ENCODE measurements around the gene DPP6.

The DPP6 gene

DNA sequence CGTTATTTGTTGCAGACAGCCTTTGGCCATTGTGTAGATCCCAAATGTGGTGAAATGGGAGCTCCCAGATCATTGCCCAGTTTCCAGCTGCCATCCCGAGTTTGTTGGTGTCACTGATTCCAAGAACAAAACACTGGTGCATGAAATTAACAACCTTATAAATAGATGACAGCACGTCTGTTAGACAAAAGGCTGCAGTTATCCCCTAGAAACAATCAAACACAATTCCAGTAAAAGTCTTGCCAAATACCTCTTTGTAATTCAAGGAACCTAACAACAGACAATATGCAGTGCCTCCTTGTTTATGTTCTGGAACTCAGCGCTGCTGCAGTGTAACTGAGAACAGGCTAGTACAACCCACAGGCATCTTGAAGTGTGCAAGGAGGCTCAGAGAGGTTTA is 546.2 kb downstream of the DPP6 start:
- peak; percentile 1 for DNase-seq (ENCODE audit: low spot score)

DNA sequence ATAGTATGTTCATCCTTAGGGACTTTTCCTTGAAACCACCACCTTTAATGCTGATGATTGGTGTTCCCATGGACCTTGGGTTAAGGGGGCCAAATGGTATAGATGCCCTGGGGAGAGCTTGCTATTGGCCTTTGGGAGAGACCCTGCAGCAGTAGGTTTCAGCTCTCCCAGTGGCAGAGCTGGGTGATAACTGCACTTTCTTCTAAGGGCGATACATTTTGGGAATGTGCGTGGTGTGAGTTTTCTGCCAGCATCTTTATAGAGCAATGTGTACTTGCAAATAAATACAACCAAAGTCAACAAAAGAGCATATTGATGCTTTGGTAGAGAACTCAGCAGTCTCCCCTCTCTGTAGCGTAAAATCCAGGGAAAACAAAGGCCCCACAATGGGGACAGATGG is 546.7 kb downstream of the DPP6 start:
- DNase-seq (ENCODE audit: low spot score) = peak; percentile 0

DNA sequence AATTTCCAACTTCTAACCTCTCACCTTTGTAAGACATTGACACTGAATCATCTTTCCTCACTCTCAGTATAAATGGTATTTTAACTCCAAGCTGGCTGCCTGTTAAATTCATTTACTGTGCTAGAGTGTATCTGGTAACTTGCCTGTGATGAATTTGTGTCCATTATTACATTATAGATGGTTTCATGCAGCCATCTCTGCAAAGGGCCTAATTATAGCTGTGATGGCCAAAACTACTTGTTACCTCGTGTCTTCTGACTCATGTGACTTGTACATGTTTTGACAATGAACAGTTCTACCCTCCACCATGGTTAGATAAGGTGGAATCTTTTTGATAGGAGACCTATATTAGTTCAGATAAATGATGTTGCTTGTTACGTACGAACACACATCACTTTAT is 558.7 kb downstream of the DPP6 start:
- no peak for DNase-seq (ENCODE audit: low spot score)

DNA sequence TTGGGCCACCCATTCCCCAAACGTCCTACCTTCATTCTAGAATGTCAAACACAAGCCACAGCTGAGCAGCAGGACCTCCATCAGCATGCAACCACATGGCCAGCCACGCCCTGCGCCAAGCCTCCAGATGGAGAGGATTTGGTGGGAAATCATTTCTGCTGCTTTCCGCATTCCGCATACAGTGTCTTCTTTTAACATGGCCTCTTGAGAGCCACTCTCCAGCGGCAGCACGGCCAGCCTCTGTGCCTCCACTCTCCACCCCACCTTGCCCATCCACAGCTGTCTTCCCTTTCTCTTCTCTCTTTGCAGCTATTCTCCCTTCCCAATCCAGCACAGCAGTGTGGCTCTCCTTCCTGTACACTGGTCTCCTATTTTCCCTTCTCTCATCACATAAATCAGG is 561.6 kb downstream of the DPP6 start:
- DNase-seq (ENCODE audit: low spot score) = no peak

DNA sequence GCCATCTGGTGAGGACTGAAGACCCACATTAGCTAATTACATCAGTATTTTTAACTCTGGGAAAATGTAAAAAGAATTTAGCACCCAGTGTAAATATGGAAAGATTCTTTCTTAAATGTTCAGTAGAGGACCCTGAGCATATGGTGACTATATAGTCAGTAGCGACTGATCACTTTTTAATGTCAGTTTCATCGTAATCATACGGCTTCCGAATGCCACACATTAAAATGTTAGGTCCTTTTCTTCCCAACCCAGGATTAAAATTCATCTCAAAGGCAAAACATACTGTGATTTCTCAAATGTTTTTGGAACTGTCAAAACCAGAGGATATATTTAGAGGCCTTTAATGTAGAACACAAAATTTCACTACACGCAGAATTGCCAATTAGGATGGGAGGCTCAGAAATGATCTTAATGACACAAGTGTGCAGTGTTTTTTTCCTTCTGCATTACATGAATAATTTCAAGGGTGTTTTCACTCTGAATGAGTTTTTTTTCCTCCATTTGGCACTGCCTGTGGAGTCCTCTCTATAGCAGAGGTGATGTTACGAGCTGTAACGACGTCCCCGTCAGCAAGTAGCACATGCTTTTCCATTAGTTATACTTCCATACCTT is 568.0 kb downstream of the DPP6 start:
- DNase-seq (ENCODE audit: low spot score) = peak; percentile 0

DNA sequence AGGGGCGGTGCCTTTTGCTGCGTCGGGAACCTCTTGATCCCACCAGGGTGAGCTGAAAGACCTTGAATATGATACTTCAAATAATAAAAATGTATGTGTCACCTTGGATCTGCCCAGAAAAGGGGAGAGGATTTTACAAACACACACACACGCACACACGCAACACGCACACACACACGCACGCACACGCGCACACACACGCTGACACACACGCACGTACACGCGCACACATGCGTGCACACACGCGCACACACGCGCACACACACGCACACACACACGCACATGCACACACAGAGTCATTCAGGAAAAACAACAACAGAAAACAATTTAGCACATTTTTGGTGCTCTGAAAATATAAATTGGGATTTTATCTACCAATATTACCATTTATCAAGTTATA is 571.2 kb downstream of the DPP6 start:
- DNase-seq (ENCODE audit: low spot score) = no peak

DNA sequence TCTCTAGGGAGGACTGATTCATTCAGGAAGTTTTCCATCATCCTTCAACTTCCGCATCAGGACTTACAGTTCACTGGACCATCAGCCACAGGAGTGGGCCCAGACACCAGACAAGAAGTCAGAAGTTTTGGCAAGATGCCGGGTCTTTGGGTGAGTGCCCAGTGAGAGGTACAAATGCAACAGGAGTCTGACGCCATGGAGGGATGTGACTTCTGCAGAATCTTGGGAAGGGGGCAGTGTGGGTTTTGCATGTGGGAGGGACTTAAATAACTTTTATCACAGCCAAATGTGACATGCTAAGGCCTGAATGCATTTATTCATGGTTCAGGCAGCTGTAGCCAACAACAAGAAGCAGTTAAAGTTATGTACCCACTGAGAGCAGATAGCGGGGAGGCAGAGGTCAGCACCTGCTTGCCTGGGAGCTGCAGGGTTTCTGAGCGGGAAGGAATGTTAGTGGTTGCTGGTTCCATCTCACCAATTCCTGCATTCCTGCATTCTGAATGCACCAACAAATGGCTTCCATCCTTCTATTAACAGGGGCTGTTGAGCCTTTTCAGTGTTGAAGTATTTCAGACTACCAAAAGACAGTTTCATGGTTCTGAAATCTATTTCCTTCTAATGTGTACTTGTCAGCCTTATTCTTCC is 575.6 kb downstream of the DPP6 start:
- no peak for DNase-seq (ENCODE audit: low spot score)

DNA sequence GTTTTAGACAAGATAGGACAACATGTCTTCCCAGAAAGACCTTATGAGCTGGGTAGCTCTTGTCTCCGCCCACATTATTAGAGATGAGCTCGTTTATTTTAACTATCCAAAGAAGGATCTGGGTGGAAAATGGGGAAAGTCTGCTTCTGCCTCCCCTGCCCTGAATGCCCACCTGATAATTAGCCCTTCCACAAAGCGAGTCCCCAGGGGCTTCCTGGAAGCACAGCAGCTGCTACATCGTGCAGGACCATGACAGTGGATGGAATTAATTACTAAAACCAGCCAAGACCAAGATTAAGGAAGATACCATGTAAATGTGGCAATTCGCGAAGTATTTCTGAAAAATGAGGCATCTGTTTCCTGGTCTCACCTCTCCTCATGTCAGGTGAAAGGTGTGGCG is 576.4 kb downstream of the DPP6 start:
- no peak for DNase-seq (ENCODE audit: low spot score)

DNA sequence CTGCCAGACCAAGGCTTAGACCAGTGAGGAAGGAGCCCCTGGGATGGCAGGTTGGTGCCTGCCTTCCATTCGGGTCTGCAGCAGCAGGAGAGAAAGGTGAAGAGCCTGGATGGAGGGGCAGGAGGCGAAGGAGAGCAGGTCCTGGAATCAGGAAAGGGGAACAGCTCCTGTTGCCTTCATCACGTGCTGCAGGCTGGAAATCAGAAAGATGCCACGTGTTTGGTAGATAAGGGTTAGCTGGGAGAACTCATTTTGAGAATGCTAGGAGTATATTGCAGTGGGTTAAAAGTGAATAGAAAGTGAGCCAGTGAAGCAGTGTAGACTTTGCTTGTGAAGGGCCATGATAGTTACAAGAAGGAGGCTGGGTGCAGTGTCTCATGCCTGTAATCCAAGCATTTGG is 579.0 kb downstream of the DPP6 start:
- no peak for DNase-seq (ENCODE audit: low spot score)

DNA sequence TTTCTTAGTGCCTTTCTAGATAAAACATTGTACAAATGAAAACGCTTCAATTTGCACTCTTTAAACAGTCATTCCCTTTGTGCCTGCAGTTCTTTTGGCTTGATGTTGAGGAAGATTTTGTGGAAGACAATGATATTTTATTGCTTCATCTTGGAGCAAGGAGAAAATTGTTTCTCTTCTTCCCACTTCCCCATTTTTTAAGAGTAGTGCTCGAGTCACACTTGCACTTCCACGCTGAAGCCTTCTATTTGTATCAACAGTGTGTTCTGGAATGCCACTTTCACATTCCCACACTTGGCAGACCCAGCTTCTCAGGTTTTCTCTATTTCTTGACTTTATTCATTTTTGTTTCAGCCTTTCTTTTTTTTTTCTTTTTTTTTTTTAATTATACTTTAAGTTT is 581.4 kb downstream of the DPP6 start:
- DNase-seq (ENCODE audit: low spot score) = no peak

DNA sequence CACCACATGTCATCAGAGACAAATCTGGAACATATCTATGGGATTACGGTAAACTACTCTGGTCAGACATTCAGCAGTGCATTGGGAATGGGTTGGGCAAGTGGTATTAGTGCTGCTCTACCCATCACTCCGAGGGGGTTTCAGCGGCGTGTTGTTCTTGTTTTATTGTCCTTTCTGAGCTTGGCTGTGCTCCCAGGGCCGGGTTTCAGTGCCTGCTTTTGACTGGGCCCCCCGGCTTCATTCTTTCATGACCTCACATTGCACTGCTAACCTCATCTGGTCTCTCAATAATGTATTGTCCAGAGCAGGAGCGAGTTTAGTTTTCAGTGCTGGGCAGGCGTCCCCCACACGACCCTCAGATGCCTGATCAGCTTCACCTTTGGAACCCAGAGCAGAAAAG is 586.1 kb downstream of the DPP6 start:
- no peak for DNase-seq (ENCODE audit: low spot score)

DNA sequence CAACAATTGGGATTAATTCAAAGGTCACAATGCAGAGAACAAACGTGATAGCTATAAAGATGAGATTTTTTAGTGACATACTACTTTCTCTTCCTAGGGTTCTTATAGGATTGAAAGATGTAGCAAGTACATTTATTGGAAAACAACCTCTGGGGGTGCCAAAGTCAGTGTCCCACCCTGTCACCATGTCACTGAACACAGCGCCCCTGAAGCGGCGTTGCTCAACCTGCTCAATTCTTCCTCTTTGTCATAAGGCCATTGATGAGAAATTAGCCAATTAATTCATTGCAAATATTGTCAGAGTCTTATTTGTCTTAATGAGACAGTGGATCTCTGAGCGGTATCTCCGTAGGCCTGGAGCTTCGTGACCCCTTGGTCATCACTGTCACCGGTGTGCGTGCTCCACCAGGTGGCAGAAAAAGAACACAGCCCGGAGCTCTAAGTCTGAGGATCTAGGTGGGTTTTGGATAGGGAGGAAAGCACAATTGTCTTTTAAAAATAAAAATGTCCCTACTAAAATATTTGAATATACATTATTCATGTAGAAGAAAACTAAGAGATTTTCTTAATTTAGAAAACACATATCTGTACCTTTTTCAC is 588.2 kb downstream of the DPP6 start:
- no peak for DNase-seq (ENCODE audit: low spot score)

DNA sequence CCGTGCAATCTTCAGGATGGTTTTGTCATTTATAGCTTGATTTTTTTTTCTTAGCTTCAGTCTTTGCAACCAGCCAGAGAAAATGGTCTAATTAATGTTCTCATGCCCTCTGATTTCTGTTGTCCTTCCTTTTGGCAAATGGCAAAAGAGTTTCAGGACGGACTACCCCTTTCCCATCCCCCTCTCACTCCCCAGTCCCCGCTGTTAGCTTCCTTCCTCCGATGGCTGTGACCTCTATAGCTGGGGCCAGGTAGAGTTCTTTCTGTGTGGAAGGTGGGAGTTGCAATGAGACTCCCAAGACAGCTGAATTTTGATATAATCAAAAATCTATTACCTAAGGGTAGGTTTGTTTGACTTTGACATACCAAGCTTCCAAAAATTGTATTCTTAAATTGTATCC is 588.7 kb downstream of the DPP6 start:
- no peak for DNase-seq (ENCODE audit: low spot score)

DNA sequence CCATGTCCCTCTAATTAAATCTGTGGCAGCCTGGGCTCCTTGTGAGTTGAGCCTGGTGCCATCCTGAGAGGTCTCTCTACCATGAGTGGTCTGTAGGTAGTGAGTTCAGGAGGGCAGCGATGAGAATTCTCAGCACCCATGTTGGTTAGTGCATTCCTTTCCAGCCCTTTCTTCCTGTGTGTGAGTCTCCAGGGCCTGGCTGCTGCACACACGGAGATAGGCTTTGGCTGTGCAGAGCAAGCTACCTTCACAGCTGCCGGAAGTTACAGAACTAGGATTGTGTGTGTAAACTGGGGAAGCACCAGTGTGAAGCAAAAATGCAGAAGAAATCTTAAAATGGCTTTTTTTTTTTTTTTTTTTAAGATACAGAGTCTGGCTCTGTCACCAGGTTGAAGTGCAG is 592.2 kb downstream of the DPP6 start:
- no peak for DNase-seq (ENCODE audit: low spot score)

DNA sequence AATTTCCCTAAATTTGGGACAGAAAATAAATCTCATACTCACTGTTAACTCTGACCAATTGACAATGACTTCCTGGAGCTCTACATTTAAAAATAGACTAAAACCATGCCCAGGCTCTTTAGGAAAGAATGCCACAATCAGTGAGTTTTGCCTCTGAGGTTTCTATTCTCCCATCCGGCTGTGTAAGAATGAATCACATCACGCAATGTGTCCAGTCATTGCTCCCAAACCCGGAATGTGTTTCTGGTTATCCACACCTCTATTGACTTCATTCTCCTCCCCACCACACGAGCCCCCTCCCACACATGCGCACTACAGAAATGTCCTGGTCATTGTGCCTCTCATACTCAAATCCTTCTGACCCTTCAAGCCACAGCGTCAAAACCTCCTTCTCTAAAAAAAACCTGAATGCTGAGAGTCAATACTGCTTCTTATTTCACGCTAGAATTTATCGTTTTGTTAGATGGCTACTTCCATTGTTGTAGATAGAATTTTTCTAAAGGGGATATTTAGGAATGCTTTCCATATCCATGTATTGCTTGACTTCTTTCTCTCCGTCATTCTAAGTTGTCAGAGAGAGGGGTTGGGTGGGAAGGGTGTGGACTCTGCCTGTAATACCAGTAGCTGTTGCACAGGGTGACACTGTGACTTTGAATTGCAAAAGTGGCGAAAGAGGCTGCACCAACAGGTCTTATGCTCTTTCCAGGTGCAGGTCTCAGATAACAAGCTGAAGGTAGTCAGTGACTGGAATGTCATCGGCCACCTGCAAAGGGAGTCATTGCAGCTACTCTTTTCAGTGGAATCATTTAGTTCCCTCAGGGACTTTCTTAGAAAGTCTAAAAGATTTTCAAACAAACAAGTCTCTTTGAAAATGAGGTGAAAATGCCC is 594.2 kb downstream of the DPP6 start:
- no peak for DNase-seq (ENCODE audit: low spot score)

DNA sequence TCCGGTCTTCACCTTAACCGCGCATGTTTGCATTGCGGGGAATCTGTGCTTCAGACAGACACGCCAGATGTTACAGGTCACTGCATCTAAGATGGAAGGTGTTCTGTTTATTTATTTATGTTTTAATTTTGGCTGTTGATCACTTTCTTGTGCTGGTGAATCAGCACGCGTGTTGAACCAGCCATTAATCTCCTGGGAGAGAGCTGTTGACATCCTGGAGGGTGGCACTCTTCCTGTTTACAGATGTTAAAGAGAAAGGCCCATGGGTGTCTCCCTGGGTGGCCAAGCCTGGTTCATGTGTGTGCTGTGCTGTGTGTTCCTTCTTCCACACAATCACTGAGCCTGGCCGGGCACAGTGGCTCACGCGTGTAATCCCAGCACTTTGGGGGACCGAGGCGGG is 595.4 kb downstream of the DPP6 start:
- no peak for DNase-seq (ENCODE audit: low spot score)

DNA sequence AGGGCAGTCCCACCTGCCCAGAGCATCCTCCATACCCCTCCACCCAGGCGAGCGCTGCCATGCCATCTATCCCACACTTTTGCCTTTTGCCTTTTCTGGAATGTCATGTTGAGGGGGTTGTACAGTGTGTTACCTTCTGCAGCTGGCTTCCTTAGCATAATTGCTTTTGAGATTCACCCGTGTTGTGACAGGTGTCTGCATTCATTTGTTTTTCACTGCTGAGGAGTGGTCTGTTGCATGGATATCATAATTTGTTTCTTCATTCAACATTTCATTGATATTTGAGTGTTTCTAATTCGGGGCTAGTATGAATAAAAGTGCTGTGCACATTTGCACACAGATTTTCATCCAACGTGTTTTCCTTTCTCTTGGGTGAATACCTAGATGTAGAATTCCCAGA is 596.8 kb downstream of the DPP6 start:
- no peak for DNase-seq (ENCODE audit: low spot score)

DNA sequence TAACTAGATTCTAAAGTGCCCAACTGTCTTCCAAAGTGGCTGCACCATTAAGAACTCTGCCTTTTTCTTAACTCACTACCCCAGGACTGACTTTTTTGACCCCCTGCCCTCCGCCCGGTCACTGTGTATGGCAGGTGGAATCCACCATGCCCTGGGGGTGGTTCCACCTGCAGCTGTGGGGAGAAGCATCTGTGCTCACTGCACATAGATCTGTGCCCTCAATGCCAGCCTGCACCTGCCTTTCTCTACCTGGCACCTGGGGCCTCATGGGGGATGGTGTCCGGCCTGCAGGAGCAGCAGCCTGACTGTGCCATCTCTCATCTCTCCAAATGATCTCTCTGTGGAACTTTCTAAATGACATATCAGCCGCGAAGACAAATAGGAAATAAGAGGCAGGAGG is 597.2 kb downstream of the DPP6 start:
- DNase-seq (ENCODE audit: low spot score) = no peak

DNA sequence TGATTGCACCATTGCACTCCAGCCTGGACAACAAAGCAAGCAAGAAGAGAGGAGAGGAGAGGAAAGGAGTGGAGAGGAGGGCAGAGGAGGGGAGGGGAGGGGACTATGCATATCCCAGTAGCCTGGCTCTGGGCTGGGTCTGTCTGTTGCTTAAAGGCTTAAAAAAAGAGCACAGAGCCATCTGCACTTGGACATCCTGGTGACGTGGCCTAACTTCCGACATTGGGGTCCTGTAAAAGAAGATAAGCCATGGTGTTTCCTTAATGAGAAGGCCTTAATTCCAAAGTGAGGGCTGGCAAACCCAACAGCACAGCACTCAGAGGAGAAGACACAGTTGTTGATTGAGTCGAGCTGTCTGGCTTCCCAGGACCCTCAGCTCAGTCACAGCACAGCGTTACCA is 598.1 kb downstream of the DPP6 start:
- no peak for DNase-seq (ENCODE audit: low spot score)

DNA sequence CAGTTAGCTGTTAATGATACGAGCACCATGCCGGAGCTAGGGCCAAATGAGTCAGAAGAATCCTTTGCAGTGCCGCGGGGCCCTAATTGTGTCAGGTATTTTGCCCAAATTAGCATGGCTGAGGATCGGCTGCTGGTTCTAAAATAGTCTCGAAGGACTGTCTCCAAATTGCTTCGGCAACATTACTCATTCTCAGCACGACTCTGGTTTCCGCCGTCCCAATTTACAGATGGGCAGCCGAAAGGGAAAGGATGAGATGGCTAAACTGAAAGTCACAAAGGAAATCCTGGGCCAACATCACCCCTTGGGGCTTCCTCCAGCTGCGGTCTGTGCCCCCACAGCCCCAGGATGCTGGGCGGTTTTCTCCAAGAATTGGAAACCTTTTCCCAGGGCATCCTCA is 599.3 kb downstream of the DPP6 start:
- DNase-seq (ENCODE audit: low spot score) = no peak

DNA sequence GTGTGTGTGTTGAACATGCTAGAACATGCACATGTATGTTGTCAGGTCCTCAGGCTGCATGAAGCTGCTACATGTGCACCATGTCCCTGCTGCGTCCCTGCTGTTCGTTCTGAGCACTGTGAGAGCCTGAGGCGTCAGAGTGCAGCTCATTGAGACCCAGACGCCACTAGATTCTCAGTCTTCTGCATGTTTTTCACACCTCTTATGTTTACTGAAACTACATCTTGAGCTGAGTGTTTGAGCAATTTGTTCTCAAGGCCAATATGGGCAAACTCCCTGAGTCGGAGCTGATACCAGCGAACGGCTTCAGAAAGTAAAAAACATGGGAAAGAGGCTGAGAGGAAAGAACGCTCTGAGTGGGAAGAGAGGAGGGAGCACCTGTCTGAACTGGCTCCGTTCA is 600.4 kb downstream of the DPP6 start:
- DNase-seq (ENCODE audit: low spot score) = no peak

DNA sequence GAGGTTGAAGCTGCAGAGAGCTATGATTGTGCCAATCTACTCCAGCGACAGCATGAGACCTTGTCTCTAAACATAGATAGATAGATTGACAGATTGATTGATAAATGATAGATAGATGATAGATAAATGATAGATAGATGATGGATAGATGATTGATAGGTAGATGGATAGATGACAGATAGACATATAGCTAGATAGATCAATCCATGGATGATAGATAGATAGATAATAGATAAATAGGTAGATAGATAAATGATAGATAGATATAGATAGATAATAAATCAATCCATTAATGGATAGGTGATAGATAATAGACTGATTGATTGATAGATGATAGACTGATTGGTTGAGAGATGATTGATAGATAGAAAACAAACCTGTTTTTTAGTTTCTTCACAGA is 601.1 kb downstream of the DPP6 start:
- DNase-seq (ENCODE audit: low spot score) = no peak

DNA sequence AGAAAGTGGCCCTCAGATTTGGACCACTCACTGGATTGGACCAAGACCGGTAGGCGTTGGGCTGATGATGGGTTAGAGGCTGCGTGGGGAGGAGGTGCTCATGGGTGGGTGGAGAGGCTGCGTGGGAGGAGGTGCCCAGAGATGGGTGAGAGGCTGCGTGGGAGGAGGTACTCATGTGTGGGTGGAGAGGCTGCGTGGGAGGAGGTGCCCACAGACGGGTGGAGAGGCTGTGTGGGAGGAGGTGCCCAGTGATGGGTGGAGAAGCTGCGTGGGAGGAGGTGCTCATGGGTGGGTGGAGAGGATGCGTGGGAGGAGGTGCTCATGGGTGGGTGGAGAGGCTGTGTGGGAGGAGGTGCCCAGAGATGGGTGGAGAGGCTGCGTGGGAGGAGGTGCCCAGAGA is 604.4 kb downstream of the DPP6 start:
- no peak for DNase-seq (ENCODE audit: low spot score)
